Measurements from ENCODE around the gene ZNF100.
"Not testable (repeated sequence)": the region's sequence is repeated elsewhere in the genome, so short reads cannot be mapped to it uniquely, and the experiment has no call there.

The ZNF100 gene

GRCh38 chr19:21786936-21787335, 19.6 kb upstream of the ZNF100 start:
- no peaks in the 10 kb centered on the region for H3K79me1 ChIP-seq (replicated peaks; ENCODE audit: low read length, poor library complexity, severe bottlenecking)
- no peak overlapping the region for H2BK15ac ChIP-seq (ENCODE audit: low read depth, poor library complexity, severe bottlenecking)
- H3K23ac ChIP-seq (ENCODE audit: low read length in 2 of 2), result no peak overlapping the region
- H3K27ac ChIP-seq (ENCODE audit: low read length, poor library complexity, severe bottlenecking), result no peak overlapping the region
- H2AFZ ChIP-seq (ENCODE audit: low read depth, low read length), result no peak overlapping the region
- no peak overlapping the region for H2BK5ac ChIP-seq (ENCODE audit: low read depth, low read length, poor library complexity, severe bottlenecking)
- no peak overlapping the region for H4K91ac ChIP-seq (ENCODE audit: low read length)
- no peaks in the 10 kb centered on the region for H3K27me3 ChIP-seq (ENCODE audit: control insufficient read depth in 1 of 2, insufficient read depth in 1 of 2, low read length in 2 of 2)
- WGBS, result 75% methylated on average over 3 of the region's 3 CpGs
- no peak overlapping the region for H4K8ac ChIP-seq (ENCODE audit: low read length)
- no peaks in the 10 kb centered on the region for H3K36me3 ChIP-seq (ENCODE audit: control insufficient read depth in 1 of 2, insufficient read depth in 2 of 2, low read depth in 1 of 2, low read length in 2 of 2)
- no peak overlapping the region for H2BK12ac ChIP-seq (ENCODE audit: low read length in 2 of 2)
- H2AK5ac ChIP-seq (ENCODE audit: low read length, severe bottlenecking), result no peak overlapping the region
- H3K4ac ChIP-seq (ENCODE audit: low read depth in 1 of 2, low read length in 2 of 2), result no peak overlapping the region
- H3K4me3 ChIP-seq (ENCODE audit: insufficient read depth in 1 of 2, low read depth in 1 of 2, low read length in 2 of 2), result no peak overlapping the region
- peaks cover 39% of the 10 kb centered on the region for H3K9me3 ChIP-seq (ENCODE audit: control insufficient read depth, low read length)
- no peak overlapping the region for H3K9ac ChIP-seq (ENCODE audit: low read length)
- DNase-seq, result no peak
- H3K4me1 ChIP-seq (ENCODE audit: control insufficient read depth, insufficient read depth, low read depth, low read length), result no peaks in the 10 kb centered on the region
- no peak overlapping the region for H2BK120ac ChIP-seq (ENCODE audit: low read depth, low read length)
- H3K4me2 ChIP-seq (ENCODE audit: low read length, poor library complexity, severe bottlenecking), result no peak overlapping the region
- H3K18ac ChIP-seq (ENCODE audit: low read depth in 1 of 2, low read length in 2 of 2), result no peak overlapping the region
- H3K14ac ChIP-seq (ENCODE audit: low read length in 2 of 2), result no peak overlapping the region

DNA sequence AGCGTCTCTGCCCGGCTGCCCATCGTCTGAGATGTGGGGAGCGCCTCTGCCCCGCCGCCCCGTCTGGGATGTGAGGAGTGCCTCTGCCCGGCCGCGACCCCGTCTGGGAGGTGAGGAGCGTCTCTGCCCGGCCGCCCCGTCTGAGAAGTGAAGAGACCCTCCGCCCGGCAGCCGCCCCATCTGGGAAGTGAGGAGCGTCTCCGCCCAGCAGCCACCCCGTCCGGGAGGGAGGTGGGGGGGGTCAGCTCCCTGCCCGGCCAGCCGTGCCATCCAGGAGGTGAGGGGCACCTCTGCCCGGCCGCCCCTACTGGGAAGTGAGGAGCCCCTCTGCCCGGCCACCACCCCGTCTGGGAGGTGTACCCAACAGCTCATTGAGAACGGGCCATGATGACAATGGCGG, 8.4 kb upstream of the ZNF100 start:
- H2BK120ac ChIP-seq (ENCODE audit: low read depth, low read length); H2BK15ac ChIP-seq (ENCODE audit: low read depth, poor library complexity, severe bottlenecking); H2AK5ac ChIP-seq (ENCODE audit: low read length, severe bottlenecking); H4K91ac ChIP-seq (ENCODE audit: low read length); H3K4ac ChIP-seq (ENCODE audit: low read depth in 1 of 2, low read length in 2 of 2); H2BK5ac ChIP-seq (ENCODE audit: low read depth, low read length, poor library complexity, severe bottlenecking); H2AFZ ChIP-seq (ENCODE audit: low read depth, low read length); H3K9ac ChIP-seq (ENCODE audit: low read length); H3K79me1 ChIP-seq (replicated peaks; ENCODE audit: low read length, poor library complexity, severe bottlenecking); H3K4me2 ChIP-seq (ENCODE audit: low read length, poor library complexity, severe bottlenecking); DNase-seq; H3K27me3 ChIP-seq (ENCODE audit: control insufficient read depth in 1 of 2, insufficient read depth in 1 of 2, low read length in 2 of 2); H3K4me1 ChIP-seq (ENCODE audit: control insufficient read depth, insufficient read depth, low read depth, low read length); H3K4me3 ChIP-seq (ENCODE audit: insufficient read depth in 1 of 2, low read depth in 1 of 2, low read length in 2 of 2); H2BK12ac ChIP-seq (ENCODE audit: low read length in 2 of 2); H3K36me3 ChIP-seq (ENCODE audit: control insufficient read depth in 1 of 2, insufficient read depth in 2 of 2, low read depth in 1 of 2, low read length in 2 of 2); H4K8ac ChIP-seq (ENCODE audit: low read length); H3K23ac ChIP-seq (ENCODE audit: low read length in 2 of 2); H3K27ac ChIP-seq (ENCODE audit: low read length, poor library complexity, severe bottlenecking); H3K18ac ChIP-seq (ENCODE audit: low read depth in 1 of 2, low read length in 2 of 2); H3K14ac ChIP-seq (ENCODE audit: low read length in 2 of 2): not testable (repeated sequence)
- H3K9me3 ChIP-seq (ENCODE audit: control insufficient read depth, low read length), result peaks cover 24% of the 10 kb centered on the region
- 97% methylated on average over 14 of the region's 30 CpGs for WGBS

DNA sequence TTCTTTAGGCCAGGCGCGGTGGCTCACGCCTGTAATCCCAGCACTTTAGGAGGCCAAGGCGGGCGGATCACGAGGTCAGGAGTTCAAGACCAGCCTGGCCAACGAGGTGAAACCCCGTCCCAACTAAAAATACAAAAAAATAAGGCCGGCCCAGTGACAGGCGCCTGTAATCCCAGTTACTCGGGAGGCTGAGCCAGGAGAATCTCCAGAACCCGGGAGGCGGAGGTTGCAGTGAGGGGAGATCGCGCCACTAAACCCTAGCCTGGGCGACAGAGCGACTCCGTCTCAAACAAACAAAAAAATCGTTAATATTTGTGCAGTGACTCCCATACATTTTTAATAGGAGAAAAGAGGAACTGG, 694 bp downstream of the ZNF100 start:
- H3K18ac ChIP-seq (ENCODE audit: low read depth in 1 of 2, low read length in 2 of 2); H2BK15ac ChIP-seq (ENCODE audit: low read depth, poor library complexity, severe bottlenecking); H3K23ac ChIP-seq (ENCODE audit: low read length in 2 of 2); H3K4me1 ChIP-seq (ENCODE audit: control insufficient read depth, insufficient read depth, low read depth, low read length); H3K27ac ChIP-seq (ENCODE audit: low read length, poor library complexity, severe bottlenecking); H3K27me3 ChIP-seq (ENCODE audit: control insufficient read depth in 1 of 2, insufficient read depth in 1 of 2, low read length in 2 of 2); H2AFZ ChIP-seq (ENCODE audit: low read depth, low read length); H3K14ac ChIP-seq (ENCODE audit: low read length in 2 of 2); H4K8ac ChIP-seq (ENCODE audit: low read length); DNase-seq; H2BK12ac ChIP-seq (ENCODE audit: low read length in 2 of 2); H2BK120ac ChIP-seq (ENCODE audit: low read depth, low read length); H4K91ac ChIP-seq (ENCODE audit: low read length); H2BK5ac ChIP-seq (ENCODE audit: low read depth, low read length, poor library complexity, severe bottlenecking); H2AK5ac ChIP-seq (ENCODE audit: low read length, severe bottlenecking); H3K4ac ChIP-seq (ENCODE audit: low read depth in 1 of 2, low read length in 2 of 2): not testable (repeated sequence)
- H3K9me3 ChIP-seq (ENCODE audit: control insufficient read depth, low read length), result peaks cover 26% of the 10 kb centered on the region
- H3K9ac ChIP-seq (ENCODE audit: low read length), result peak overlapping the region; percentile 98
- H3K4me3 ChIP-seq (ENCODE audit: insufficient read depth in 1 of 2, low read depth in 1 of 2, low read length in 2 of 2), result peak overlapping the region; percentile 79 to 94
- H3K4me2 ChIP-seq (ENCODE audit: low read length, poor library complexity, severe bottlenecking), result peak overlapping the region; percentile 70
- WGBS, result 3% methylated on average over 14 of the region's 19 CpGs
- peaks cover 6 to 36% of the 10 kb centered on the region in 2 experiments for H3K36me3 ChIP-seq (ENCODE audit: control insufficient read depth in 1 of 2, insufficient read depth in 2 of 2, low read depth in 1 of 2, low read length in 2 of 2)
- peaks cover 16% of the 10 kb centered on the region for H3K79me1 ChIP-seq (replicated peaks; ENCODE audit: low read length, poor library complexity, severe bottlenecking)

DNA sequence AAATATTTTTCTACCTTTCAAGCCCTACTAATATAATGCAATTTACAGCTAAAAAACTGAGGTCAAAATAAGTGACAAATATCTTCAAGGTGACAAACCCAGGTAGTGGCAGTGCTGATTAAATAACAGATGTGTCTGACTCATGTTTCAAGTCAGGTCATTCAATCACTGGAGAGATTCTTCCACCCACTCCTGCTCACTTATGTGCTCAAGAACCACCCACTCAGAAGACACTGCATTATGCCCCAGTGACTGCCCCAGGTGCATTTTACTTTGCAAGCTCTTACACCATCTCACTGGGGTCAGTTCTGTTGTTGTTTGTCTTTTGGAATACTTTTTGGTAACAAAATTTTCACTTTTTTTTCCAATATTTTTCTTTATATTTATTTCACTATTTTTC, 2.2 kb downstream of the ZNF100 start:
- H4K8ac ChIP-seq (ENCODE audit: low read length), result no peak overlapping the region
- H4K91ac ChIP-seq (ENCODE audit: low read length), result no peak overlapping the region
- no peak overlapping the region for H2BK5ac ChIP-seq (ENCODE audit: low read depth, low read length, poor library complexity, severe bottlenecking)
- peaks cover 34% of the 10 kb centered on the region for H3K9me3 ChIP-seq (ENCODE audit: control insufficient read depth, low read length)
- H2BK120ac ChIP-seq (ENCODE audit: low read depth, low read length), result no peak overlapping the region
- H3K4me3 ChIP-seq (ENCODE audit: insufficient read depth in 1 of 2, low read depth in 1 of 2, low read length in 2 of 2), result no peak overlapping the region
- H3K4me2 ChIP-seq (ENCODE audit: low read length, poor library complexity, severe bottlenecking), result no peak overlapping the region
- no peaks in the 10 kb centered on the region for H3K4me1 ChIP-seq (ENCODE audit: control insufficient read depth, insufficient read depth, low read depth, low read length)
- H2BK12ac ChIP-seq (ENCODE audit: low read length in 2 of 2), result no peak overlapping the region
- peaks cover 17% of the 10 kb centered on the region for H3K79me1 ChIP-seq (replicated peaks; ENCODE audit: low read length, poor library complexity, severe bottlenecking)
- no peak overlapping the region for H2AFZ ChIP-seq (ENCODE audit: low read depth, low read length)
- no peak for DNase-seq
- H3K27ac ChIP-seq (ENCODE audit: low read length, poor library complexity, severe bottlenecking), result no peak overlapping the region
- H3K9ac ChIP-seq (ENCODE audit: low read length), result no peak overlapping the region
- peaks cover 9 to 49% of the 10 kb centered on the region in 2 experiments for H3K36me3 ChIP-seq (ENCODE audit: control insufficient read depth in 1 of 2, insufficient read depth in 2 of 2, low read depth in 1 of 2, low read length in 2 of 2)
- no peaks in the 10 kb centered on the region for H3K27me3 ChIP-seq (ENCODE audit: control insufficient read depth in 1 of 2, insufficient read depth in 1 of 2, low read length in 2 of 2)
- H3K23ac ChIP-seq (ENCODE audit: low read length in 2 of 2), result no peak overlapping the region
- no peak overlapping the region for H3K4ac ChIP-seq (ENCODE audit: low read depth in 1 of 2, low read length in 2 of 2)
- H2AK5ac ChIP-seq (ENCODE audit: low read length, severe bottlenecking), result no peak overlapping the region
- H3K14ac ChIP-seq (ENCODE audit: low read length in 2 of 2), result no peak overlapping the region
- no peak overlapping the region for H3K18ac ChIP-seq (ENCODE audit: low read depth in 1 of 2, low read length in 2 of 2)
- no peak overlapping the region for H2BK15ac ChIP-seq (ENCODE audit: low read depth, poor library complexity, severe bottlenecking)

Data from mesenchymal stem cell (in vitro differentiated cells and primary cell).